IPS-11a (cell line): ENCODE results near the gene IL10.

ENCODE experiments used
- H3K4me3 ChIP-seq: one replicate; pipeline ENCODE4 v1.5.1; 2013; ENCODE audit warnings: low read depth, low read length, control low read depth

Gene IL10

GRCh38 chr1:206737729-206738201 is 34.5 kb downstream of the IL10 start:
- H3K4me3 ChIP-seq = no peak overlapping the region

- H3K4me3 ChIP-seq = no peak overlapping the region
Measured at GRCh38 chr1:206736878-206737728, 35.2 kb downstream of the IL10 start.

- no peak overlapping the region for H3K4me3 ChIP-seq
Measured at GRCh38 chr1:206735553-206736031, 36.7 kb downstream of the IL10 start.

- no peak overlapping the region for H3K4me3 ChIP-seq
Measured at GRCh38 chr1:206734499-206735142, 37.7 kb downstream of the IL10 start.

- H3K4me3 ChIP-seq = no peak overlapping the region
Measured at GRCh38 chr1:206732992-206733391, 39.3 kb downstream of the IL10 start.

GRCh38 chr1:206732508-206732907 is 39.8 kb downstream of the IL10 start:
- no peak overlapping the region for H3K4me3 ChIP-seq

- H3K4me3 ChIP-seq = no peak overlapping the region
Measured at GRCh38 chr1:206729507-206729906, 42.8 kb downstream of the IL10 start.

- no peak overlapping the region for H3K4me3 ChIP-seq
Measured at GRCh38 chr1:206729050-206729449, 43.2 kb downstream of the IL10 start.

- no peak overlapping the region for H3K4me3 ChIP-seq
Measured at GRCh38 chr1:206728697-206728987, 43.7 kb downstream of the IL10 start.

GRCh38 chr1:206727981-206728696 is 44.2 kb downstream of the IL10 start:
- no peak overlapping the region for H3K4me3 ChIP-seq

- no peak overlapping the region for H3K4me3 ChIP-seq
Measured at GRCh38 chr1:206725109-206725963, 47.0 kb downstream of the IL10 start.

GRCh38 chr1:206723805-206724472 is 48.4 kb downstream of the IL10 start:
- no peak overlapping the region for H3K4me3 ChIP-seq

GRCh38 chr1:206723462-206723804 is 48.9 kb downstream of the IL10 start:
- H3K4me3 ChIP-seq = no peak overlapping the region

GRCh38 chr1:206722751-206723461 is 49.4 kb downstream of the IL10 start:
- no peak overlapping the region for H3K4me3 ChIP-seq

GRCh38 chr1:206721454-206721853 is 50.8 kb downstream of the IL10 start:
- no peak overlapping the region for H3K4me3 ChIP-seq

- no peak overlapping the region for H3K4me3 ChIP-seq
Measured at GRCh38 chr1:206719169-206719839, 53.0 kb downstream of the IL10 start.

- no peak overlapping the region for H3K4me3 ChIP-seq
Measured at GRCh38 chr1:206717674-206717989, 54.7 kb downstream of the IL10 start.
